ENCODE results near the gene SH2D3C.

Gene SH2D3C

DNA sequence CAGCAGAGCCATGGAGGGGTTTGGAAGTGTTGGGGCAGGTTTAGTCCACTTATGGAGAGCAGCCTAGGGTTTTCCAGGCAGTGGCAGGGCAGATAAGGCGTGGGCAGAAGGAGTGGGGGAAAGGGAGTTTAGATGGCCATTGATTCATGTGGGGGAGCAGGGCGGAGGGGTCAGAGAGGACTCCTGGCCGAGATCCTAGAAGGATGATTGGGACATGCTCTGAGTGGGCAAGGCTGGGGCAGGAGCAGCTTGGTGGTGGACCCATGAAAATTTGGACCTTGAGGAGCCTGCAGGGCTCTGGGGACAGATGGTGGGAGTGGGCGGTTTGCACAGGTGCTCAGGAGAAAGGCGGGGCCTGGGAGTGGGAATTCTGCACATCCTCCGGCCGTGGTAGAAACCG is 25.3 kb downstream of the SH2D3C start:
- peaks cover 6% of the 10 kb centered on the region for H3K4me1 ChIP-seq (ENCODE audit: control insufficient read depth, insufficient read depth, low read depth, low read length)
- no peak overlapping the region for H2BK120ac ChIP-seq (ENCODE audit: low read depth, low read length)
- H3K27ac ChIP-seq (ENCODE audit: low read length, poor library complexity, severe bottlenecking) = no peak overlapping the region
- H2AK5ac ChIP-seq (ENCODE audit: low read length, severe bottlenecking) = no peak overlapping the region
- no peaks in the 10 kb centered on the region for H3K79me1 ChIP-seq (replicated peaks; ENCODE audit: low read length, poor library complexity, severe bottlenecking)
- WGBS = 84% methylated on average over 8 of the region's 8 CpGs
- H2BK5ac ChIP-seq (ENCODE audit: low read depth, low read length, poor library complexity, severe bottlenecking) = no peak overlapping the region
- DNase-seq = no peak
- peaks cover 0 to 3% of the 10 kb centered on the region in 2 experiments for H3K36me3 ChIP-seq (ENCODE audit: control insufficient read depth in 1 of 2, insufficient read depth in 2 of 2, low read depth in 1 of 2, low read length in 2 of 2)
- H3K14ac ChIP-seq (ENCODE audit: low read length in 2 of 2) = no peak overlapping the region
- no peak overlapping the region for H2BK12ac ChIP-seq (ENCODE audit: low read length in 2 of 2)
- H3K4me3 ChIP-seq (ENCODE audit: insufficient read depth in 1 of 2, low read depth in 1 of 2, low read length in 2 of 2) = no peak overlapping the region
- H3K18ac ChIP-seq (ENCODE audit: low read depth in 1 of 2, low read length in 2 of 2) = no peak overlapping the region
- H4K8ac ChIP-seq (ENCODE audit: low read length) = no peak overlapping the region
- no peak overlapping the region for H4K91ac ChIP-seq (ENCODE audit: low read length)
- H3K9me3 ChIP-seq (ENCODE audit: control insufficient read depth, low read length) = no peaks in the 10 kb centered on the region
- H3K9ac ChIP-seq (ENCODE audit: low read length) = no peak overlapping the region
- H3K23ac ChIP-seq (ENCODE audit: low read length in 2 of 2) = no peak overlapping the region
- no peak overlapping the region for H3K4me2 ChIP-seq (ENCODE audit: low read length, poor library complexity, severe bottlenecking)
- no peak overlapping the region for H2AFZ ChIP-seq (ENCODE audit: low read depth, low read length)
- peaks cover 49 to 56% of the 10 kb centered on the region in 2 experiments for H3K27me3 ChIP-seq (ENCODE audit: control insufficient read depth in 1 of 2, insufficient read depth in 1 of 2, low read length in 2 of 2)
- H2BK15ac ChIP-seq (ENCODE audit: low read depth, poor library complexity, severe bottlenecking) = no peak overlapping the region
- H3K4ac ChIP-seq (ENCODE audit: low read depth in 1 of 2, low read length in 2 of 2) = no peak overlapping the region

DNA sequence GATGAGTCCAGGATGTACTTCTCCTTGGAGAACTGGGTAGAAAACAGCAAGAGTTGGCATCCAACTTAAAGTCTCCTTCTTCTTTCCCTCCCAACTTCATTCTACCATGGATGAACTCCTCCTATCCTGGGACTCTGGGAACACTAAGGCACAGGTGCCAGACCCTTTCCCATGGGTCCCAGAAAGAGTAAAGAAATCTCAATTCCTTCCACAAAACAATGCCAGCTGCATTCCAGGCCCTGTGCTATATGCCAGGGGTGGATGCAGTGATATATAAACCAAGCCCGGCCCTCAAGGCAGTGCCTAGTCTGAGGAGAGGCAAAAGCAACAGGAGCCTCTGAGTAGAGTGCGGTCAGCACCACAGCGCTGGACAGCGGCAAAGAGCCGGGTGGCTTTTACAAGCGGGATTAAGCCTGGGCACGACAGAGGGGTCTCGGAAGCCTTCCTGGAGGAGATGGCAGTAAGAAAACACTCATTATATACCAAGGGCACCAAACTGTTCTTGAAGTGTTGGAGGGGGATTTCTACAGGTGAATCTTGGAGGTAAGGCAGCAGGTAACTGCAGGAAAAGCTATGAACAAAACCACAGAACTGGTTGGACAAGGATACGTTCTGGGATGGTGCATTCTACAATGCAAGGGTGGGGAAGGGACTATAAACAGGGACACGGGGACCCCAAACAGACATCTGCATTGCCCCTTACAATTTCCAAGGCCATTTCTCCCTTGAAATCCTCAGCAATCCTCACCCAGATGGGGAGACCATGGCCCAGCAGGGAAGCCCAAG is 27.0 kb downstream of the SH2D3C start:
- H3K4me1 ChIP-seq (ENCODE audit: control insufficient read depth, insufficient read depth, low read depth, low read length) = peaks cover 6% of the 10 kb centered on the region
- no peak overlapping the region for H2BK12ac ChIP-seq (ENCODE audit: low read length in 2 of 2)
- no peak overlapping the region for H3K27ac ChIP-seq (ENCODE audit: low read length, poor library complexity, severe bottlenecking)
- H2AFZ ChIP-seq (ENCODE audit: low read depth, low read length) = no peak overlapping the region
- no peak overlapping the region for H3K4ac ChIP-seq (ENCODE audit: low read depth in 1 of 2, low read length in 2 of 2)
- no peak overlapping the region for H2BK120ac ChIP-seq (ENCODE audit: low read depth, low read length)
- H3K18ac ChIP-seq (ENCODE audit: low read depth in 1 of 2, low read length in 2 of 2) = no peak overlapping the region
- H2BK5ac ChIP-seq (ENCODE audit: low read depth, low read length, poor library complexity, severe bottlenecking) = no peak overlapping the region
- no peak overlapping the region for H3K9ac ChIP-seq (ENCODE audit: low read length)
- no peaks in the 10 kb centered on the region for H3K79me1 ChIP-seq (replicated peaks; ENCODE audit: low read length, poor library complexity, severe bottlenecking)
- H3K4me2 ChIP-seq (ENCODE audit: low read length, poor library complexity, severe bottlenecking) = no peak overlapping the region
- no peak overlapping the region for H3K23ac ChIP-seq (ENCODE audit: low read length in 2 of 2)
- H3K14ac ChIP-seq (ENCODE audit: low read length in 2 of 2) = no peak overlapping the region
- no peak overlapping the region for H2AK5ac ChIP-seq (ENCODE audit: low read length, severe bottlenecking)
- DNase-seq = peak; percentile 43
- no peak overlapping the region for H3K4me3 ChIP-seq (ENCODE audit: insufficient read depth in 1 of 2, low read depth in 1 of 2, low read length in 2 of 2)
- H3K36me3 ChIP-seq (ENCODE audit: control insufficient read depth in 1 of 2, insufficient read depth in 2 of 2, low read depth in 1 of 2, low read length in 2 of 2) = peaks cover 0 to 3% of the 10 kb centered on the region in 2 experiments
- peaks cover 55 to 68% of the 10 kb centered on the region in 2 experiments for H3K27me3 ChIP-seq (ENCODE audit: control insufficient read depth in 1 of 2, insufficient read depth in 1 of 2, low read length in 2 of 2)
- no peak overlapping the region for H2BK15ac ChIP-seq (ENCODE audit: low read depth, poor library complexity, severe bottlenecking)
- no peaks in the 10 kb centered on the region for H3K9me3 ChIP-seq (ENCODE audit: control insufficient read depth, low read length)
- H4K91ac ChIP-seq (ENCODE audit: low read length) = no peak overlapping the region
- 28% methylated on average over 10 of the region's 10 CpGs for WGBS
- H4K8ac ChIP-seq (ENCODE audit: low read length) = no peak overlapping the region

GRCh38 chr9:127749090-127749787 is 29.2 kb downstream of the SH2D3C start:
- Histone ChIP-seq H3K9ac (ENCODE audit: low read length) (no peak overlapping the region), H3K27ac (ENCODE audit: low read length, poor library complexity, severe bottlenecking) (no peak overlapping the region), H2BK5ac (ENCODE audit: low read depth, low read length, poor library complexity, severe bottlenecking) (no peak overlapping the region), H3K4ac (ENCODE audit: low read depth in 1 of 2, low read length in 2 of 2) (no peak overlapping the region), H3K4me3 (ENCODE audit: insufficient read depth in 1 of 2, low read depth in 1 of 2, low read length in 2 of 2) (no peak overlapping the region), H3K23ac (ENCODE audit: low read length in 2 of 2) (no peak overlapping the region), H3K4me2 (ENCODE audit: low read length, poor library complexity, severe bottlenecking) (no peak overlapping the region), H3K18ac (ENCODE audit: low read depth in 1 of 2, low read length in 2 of 2) (no peak overlapping the region), H3K36me3 (ENCODE audit: control insufficient read depth in 1 of 2, insufficient read depth in 2 of 2, low read depth in 1 of 2, low read length in 2 of 2) (peaks cover 0 to 3% of the 10 kb centered on the region in 2 experiments), H3K27me3 (ENCODE audit: control insufficient read depth in 1 of 2, insufficient read depth in 1 of 2, low read length in 2 of 2) (peaks cover 43 to 50% of the 10 kb centered on the region in 2 experiments), H3K9me3 (ENCODE audit: control insufficient read depth, low read length) (no peaks in the 10 kb centered on the region), H3K4me1 (ENCODE audit: control insufficient read depth, insufficient read depth, low read depth, low read length) (no peaks in the 10 kb centered on the region), H2BK12ac (ENCODE audit: low read length in 2 of 2) (no peak overlapping the region), H2AFZ (ENCODE audit: low read depth, low read length) (no peak overlapping the region), H4K91ac (ENCODE audit: low read length) (no peak overlapping the region), H2BK120ac (ENCODE audit: low read depth, low read length) (no peak overlapping the region), H4K8ac (ENCODE audit: low read length) (no peak overlapping the region), H2AK5ac (ENCODE audit: low read length, severe bottlenecking) (no peak overlapping the region), H3K14ac (ENCODE audit: low read length in 2 of 2) (no peak overlapping the region), H3K79me1 (replicated peaks; ENCODE audit: low read length, poor library complexity, severe bottlenecking) (no peaks in the 10 kb centered on the region), H2BK15ac (ENCODE audit: low read depth, poor library complexity, severe bottlenecking) (no peak overlapping the region)
- WGBS = 92% methylated on average over 26 of the region's 26 CpGs
- DNase-seq = no peak

DNA sequence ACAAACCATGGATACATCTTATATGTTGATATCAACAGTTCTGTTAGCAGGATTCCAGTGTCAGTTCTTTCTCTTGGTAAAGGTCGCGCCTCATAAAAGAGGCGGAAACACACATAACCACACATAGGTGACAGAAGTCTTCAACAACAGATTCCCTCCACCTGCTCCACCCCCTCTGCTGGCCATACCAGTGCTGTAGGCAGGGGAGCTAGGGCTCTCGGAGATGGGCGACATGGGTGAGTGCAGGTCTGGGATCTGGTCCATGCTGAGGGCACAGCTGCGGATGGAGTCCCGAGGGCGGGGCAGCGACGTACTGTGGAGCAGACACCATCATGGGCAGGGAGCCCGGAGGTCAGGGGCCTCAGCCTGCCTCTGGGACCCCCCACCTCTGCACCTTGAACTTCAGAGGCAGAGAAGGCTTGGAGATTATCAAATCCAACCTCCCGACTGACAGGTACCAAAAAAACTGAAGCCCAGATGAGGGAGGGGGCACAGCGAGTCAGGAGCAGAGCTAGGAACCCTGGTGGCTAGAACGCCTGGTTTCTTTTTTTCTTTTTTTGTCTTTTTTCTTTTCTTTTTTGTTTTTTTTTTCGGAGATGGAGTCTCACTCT is 31.4 kb downstream of the SH2D3C start:
- Histone ChIP-seq H3K14ac (ENCODE audit: low read length in 2 of 2) (no peak overlapping the region), H3K4me2 (ENCODE audit: low read length, poor library complexity, severe bottlenecking) (no peak overlapping the region), H4K91ac (ENCODE audit: low read length) (no peak overlapping the region), H3K23ac (ENCODE audit: low read length in 2 of 2) (no peak overlapping the region), H3K4me1 (ENCODE audit: control insufficient read depth, insufficient read depth, low read depth, low read length) (peaks cover 2% of the 10 kb centered on the region), H3K79me1 (replicated peaks; ENCODE audit: low read length, poor library complexity, severe bottlenecking) (no peaks in the 10 kb centered on the region), H3K9ac (ENCODE audit: low read length) (no peak overlapping the region), H3K27ac (ENCODE audit: low read length, poor library complexity, severe bottlenecking) (no peak overlapping the region), H3K4me3 (ENCODE audit: insufficient read depth in 1 of 2, low read depth in 1 of 2, low read length in 2 of 2) (no peak overlapping the region), H3K4ac (ENCODE audit: low read depth in 1 of 2, low read length in 2 of 2) (no peak overlapping the region), H3K9me3 (ENCODE audit: control insufficient read depth, low read length) (no peaks in the 10 kb centered on the region), H3K27me3 (ENCODE audit: control insufficient read depth in 1 of 2, insufficient read depth in 1 of 2, low read length in 2 of 2) (peaks cover 21 to 28% of the 10 kb centered on the region in 2 experiments), H2AK5ac (ENCODE audit: low read length, severe bottlenecking) (no peak overlapping the region), H2BK120ac (ENCODE audit: low read depth, low read length) (no peak overlapping the region), H3K36me3 (ENCODE audit: control insufficient read depth in 1 of 2, insufficient read depth in 2 of 2, low read depth in 1 of 2, low read length in 2 of 2) (peaks cover 0 to 3% of the 10 kb centered on the region in 2 experiments), H2BK12ac (ENCODE audit: low read length in 2 of 2) (no peak overlapping the region), H2BK5ac (ENCODE audit: low read depth, low read length, poor library complexity, severe bottlenecking) (no peak overlapping the region), H2AFZ (ENCODE audit: low read depth, low read length) (no peak overlapping the region), H3K18ac (ENCODE audit: low read depth in 1 of 2, low read length in 2 of 2) (no peak overlapping the region), H2BK15ac (ENCODE audit: low read depth, poor library complexity, severe bottlenecking) (no peak overlapping the region), H4K8ac (ENCODE audit: low read length) (no peak overlapping the region)
- DNase-seq = no peak
- WGBS = 71% methylated on average over 15 of the region's 15 CpGs
